ENCODE results near the gene UCK2.

Gene UCK2

GRCh38 chr1:165927169-165927568 lies 99.8 kb downstream of the UCK2 start:
- TF ChIP-seq GABPA (IDR thresholded peaks at IDR 0.05; ENCODE audit: low read depth) (no peak), REST (IDR thresholded peaks at IDR 0.05; ENCODE audit: insufficient replicate concordance, low read depth) (no peak), POLR2AphosphoS5 (IDR thresholded peaks at IDR 0.05; ENCODE audit: low read depth) (no peak)
- DNase-seq (ENCODE audit: low read depth in 1 of 2, low spot score in 1 of 2): no peak
- H3K27ac ChIP-seq (replicated peaks): no peak overlapping the region
- H3K27me3 ChIP-seq (ENCODE audit: insufficient read depth, poor library complexity, severe bottlenecking): no peaks in the 10 kb centered on the region
- H3K4me3 ChIP-seq (replicated peaks; ENCODE audit: insufficient read depth, low read length): no peak overlapping the region

- peak; percentile 37 to 38 for DNase-seq (ENCODE audit: low read depth in 1 of 2, low spot score in 1 of 2)
These were observed 100.8 kb downstream of the UCK2 start for GRCh38 chr1:165928075-165928731.

GRCh38 chr1:165930961-165931360 lies 103.5 kb downstream of the UCK2 start:
- no peaks in the 10 kb centered on the region for H3K27me3 ChIP-seq (ENCODE audit: insufficient read depth, poor library complexity, severe bottlenecking)
- no peak overlapping the region for H3K27ac ChIP-seq (replicated peaks)
- no peak for DNase-seq (ENCODE audit: low read depth in 1 of 2, low spot score in 1 of 2)
- H3K4me3 ChIP-seq (replicated peaks; ENCODE audit: insufficient read depth, low read length): no peak overlapping the region
- no peak for TF ChIP-seq POLR2AphosphoS5 (IDR thresholded peaks at IDR 0.05; ENCODE audit: low read depth)
- no peak for TF ChIP-seq SPI1 (IDR thresholded peaks at IDR 0.05; ENCODE audit: borderline replicate concordance, low read depth)
- TF ChIP-seq GABPA (IDR thresholded peaks at IDR 0.05; ENCODE audit: low read depth): no peak
- no peak for TF ChIP-seq REST (IDR thresholded peaks at IDR 0.05; ENCODE audit: insufficient replicate concordance, low read depth)
- no peak for TF ChIP-seq CTCF (IDR thresholded peaks at IDR 0.05; ENCODE audit: insufficient read depth, low read length)

More at GRCh38 chr1:165928075-165928731, 100.8 kb downstream of the UCK2 start:
- no peak overlapping the region for H3K27ac ChIP-seq (replicated peaks)
- H3K27me3 ChIP-seq (ENCODE audit: insufficient read depth, poor library complexity, severe bottlenecking): no peaks in the 10 kb centered on the region
- no peak overlapping the region for H3K4me3 ChIP-seq (replicated peaks; ENCODE audit: insufficient read depth, low read length)
- TF ChIP-seq CTCF (IDR thresholded peaks at IDR 0.05; ENCODE audit: insufficient read depth, low read length): peak; percentile 80
- TF ChIP-seq GABPA (IDR thresholded peaks at IDR 0.05; ENCODE audit: low read depth): no peak
- TF ChIP-seq REST (IDR thresholded peaks at IDR 0.05; ENCODE audit: insufficient replicate concordance, low read depth): no peak
